Suprapubic skin (tissue), 3 donors: ENCODE data around the gene MAP3K10.

Experiments used
- CTCF ChIP-seq, 2 donors: fragments of 200-600 bp in 1 of 2; fragments of 450-650 bp in 1 of 2; sonication (generic) in 1 of 2; IDR thresholded peaks; one replicate each; pipeline ENCODE4 v1.5.1; 2016 to 2019; ENCODE audit warnings: antibody characterized with exemption in 2 of 2, mild to moderate bottlenecking in 1 of 2, moderate library complexity in 1 of 2
- POLR2AphosphoS5 ChIP-seq, 3 donors: sonication (generic); formaldehyde crosslinking; IDR thresholded peaks; one replicate each; pipeline ENCODE4 v1.6.1; 2017; ENCODE audit warnings: antibody characterized with exemption in 3 of 3

- no peak for TF ChIP-seq CTCF (IDR thresholded peaks at IDR 0.05)
- no peak for TF ChIP-seq POLR2AphosphoS5 (IDR thresholded peaks at IDR 0.05)
These were observed 37.1 kb downstream of the MAP3K10 start for GRCh38 chr19:40228346-40228745.
